Measurements from ENCODE around the gene GAB2. TPM values are rescaled to one million over a fixed set of nuclear protein-coding genes. Genes with fewer than 3 reads are reported as not detected.

Gene GAB2
- total RNA-seq, 1 experiment from 2014 or later = 10.6 TPM

DNA sequence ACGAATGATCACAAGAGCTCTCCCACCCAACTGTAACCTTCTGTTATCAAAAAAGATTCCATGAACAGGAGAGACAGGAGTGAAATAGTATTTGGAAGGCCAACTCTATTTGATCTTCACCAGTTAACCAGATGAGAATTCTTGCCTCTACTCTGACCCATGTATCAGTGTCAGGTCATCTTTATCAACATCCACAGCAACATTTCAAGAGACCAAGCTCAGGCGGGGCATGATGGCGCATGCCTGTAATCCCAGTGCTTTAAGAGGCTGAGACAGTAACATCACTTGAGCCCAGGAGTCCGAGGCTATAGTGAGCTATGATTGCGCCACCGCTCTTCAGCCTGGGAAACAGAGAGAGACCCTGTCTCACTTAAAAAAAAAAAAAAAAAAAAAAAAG lies 62.3 kb downstream of the GAB2 start:
- intact Hi-C loops (cut with micrococcal nuclease; ENCODE audit: unreplicated experiment) = no loop called here
- no TSS peak for BruUV-seq (replicated peaks)
- TF ChIP-seq, protein P1, sequence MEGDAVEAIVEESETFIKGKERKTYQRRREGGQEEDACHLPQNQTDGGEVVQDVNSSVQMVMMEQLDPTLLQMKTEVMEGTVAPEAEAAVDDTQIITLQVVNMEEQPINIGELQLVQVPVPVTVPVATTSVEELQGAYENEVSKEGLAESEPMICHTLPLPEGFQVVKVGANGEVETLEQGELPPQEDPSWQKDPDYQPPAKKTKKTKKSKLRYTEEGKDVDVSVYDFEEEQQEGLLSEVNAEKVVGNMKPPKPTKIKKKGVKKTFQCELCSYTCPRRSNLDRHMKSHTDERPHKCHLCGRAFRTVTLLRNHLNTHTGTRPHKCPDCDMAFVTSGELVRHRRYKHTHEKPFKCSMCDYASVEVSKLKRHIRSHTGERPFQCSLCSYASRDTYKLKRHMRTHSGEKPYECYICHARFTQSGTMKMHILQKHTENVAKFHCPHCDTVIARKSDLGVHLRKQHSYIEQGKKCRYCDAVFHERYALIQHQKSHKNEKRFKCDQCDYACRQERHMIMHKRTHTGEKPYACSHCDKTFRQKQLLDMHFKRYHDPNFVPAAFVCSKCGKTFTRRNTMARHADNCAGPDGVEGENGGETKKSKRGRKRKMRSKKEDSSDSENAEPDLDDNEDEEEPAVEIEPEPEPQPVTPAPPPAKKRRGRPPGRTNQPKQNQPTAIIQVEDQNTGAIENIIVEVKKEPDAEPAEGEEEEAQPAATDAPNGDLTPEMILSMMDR (IDR thresholded peaks at IDR 0.05; ENCODE audit: unreplicated experiment) = no peak
- Mint-ChIP-seq H3K27ac (ENCODE audit: unreplicated experiment) (no peak overlapping the region), H3K4me1 (ENCODE audit: low read depth, unreplicated experiment) (peaks cover 9% of the 10 kb centered on the region), H3K27me3 (ENCODE audit: unreplicated experiment) (no peaks in the 10 kb centered on the region), H3K9me3 (ENCODE audit: low read depth, unreplicated experiment) (no peaks in the 10 kb centered on the region), H3K4me3 (ENCODE audit: low read depth, unreplicated experiment) (no peak overlapping the region), H3K36me3 (ENCODE audit: insufficient read depth, unreplicated experiment) (no peaks in the 10 kb centered on the region)
- DNase-seq = no peak
- CTCF ChIA-PET = no interaction called here

GRCh38 chr11:78354408-78355308 lies 63.0 kb downstream of the GAB2 start:
- Mint-ChIP-seq H3K4me3 (ENCODE audit: low read depth, unreplicated experiment) (no peak overlapping the region), H3K27me3 (ENCODE audit: unreplicated experiment) (no peaks in the 10 kb centered on the region), H3K27ac (ENCODE audit: unreplicated experiment) (no peak overlapping the region), H3K9me3 (ENCODE audit: low read depth, unreplicated experiment) (no peaks in the 10 kb centered on the region), H3K36me3 (ENCODE audit: insufficient read depth, unreplicated experiment) (no peaks in the 10 kb centered on the region), H3K4me1 (ENCODE audit: low read depth, unreplicated experiment) (peaks cover 14% of the 10 kb centered on the region)
- BruUV-seq (replicated peaks) = no TSS peak
- intact Hi-C loops (cut with micrococcal nuclease; ENCODE audit: unreplicated experiment) = no loop called here
- DNase-seq = no peak
- CTCF ChIA-PET = no interaction called here
- TF ChIP-seq, protein P1 (IDR thresholded peaks at IDR 0.05; ENCODE audit: unreplicated experiment) = no peak

GRCh38 chr11:78351979-78352841 lies 65.4 kb downstream of the GAB2 start:
- CTCF ChIA-PET = interaction anchor here (0.6 kb wide), 2 partner anchors 14 to 273 kb away, joined by 3 to 4 read pairs; no protein-coding TSS in a partner anchor
- TF ChIP-seq, protein P1 (IDR thresholded peaks at IDR 0.05; ENCODE audit: unreplicated experiment) = no peak
- no peaks in the 10 kb centered on the region for H3K27me3 Mint-ChIP-seq (ENCODE audit: unreplicated experiment)

GRCh38 chr11:78351193-78351592 lies 66.4 kb downstream of the GAB2 start:
- no peak for DNase-seq
- intact Hi-C loops (cut with micrococcal nuclease; ENCODE audit: unreplicated experiment) = no loop called here
- Mint-ChIP-seq H3K4me3 (ENCODE audit: low read depth, unreplicated experiment) (no peak overlapping the region), H3K27me3 (ENCODE audit: unreplicated experiment) (no peaks in the 10 kb centered on the region), H3K27ac (ENCODE audit: unreplicated experiment) (no peak overlapping the region), H3K4me1 (ENCODE audit: low read depth, unreplicated experiment) (peaks cover 23% of the 10 kb centered on the region), H3K9me3 (ENCODE audit: low read depth, unreplicated experiment) (no peaks in the 10 kb centered on the region), H3K36me3 (ENCODE audit: insufficient read depth, unreplicated experiment) (no peaks in the 10 kb centered on the region)
- CTCF ChIA-PET = interaction anchor here (0.7 to 1.3 kb wide), 2 partner anchors 68 to 83 kb away, joined by 3 read pairs; no protein-coding TSS in a partner anchor
- TF ChIP-seq, protein P1 (IDR thresholded peaks at IDR 0.05; ENCODE audit: unreplicated experiment) = no peak
- no TSS peak for BruUV-seq (replicated peaks)

More at GRCh38 chr11:78351979-78352841, 65.4 kb downstream of the GAB2 start:
- intact Hi-C loops (cut with micrococcal nuclease; ENCODE audit: unreplicated experiment) = no loop called here
- Mint-ChIP-seq H3K36me3 (ENCODE audit: insufficient read depth, unreplicated experiment) (no peaks in the 10 kb centered on the region), H3K4me1 (ENCODE audit: low read depth, unreplicated experiment) (peaks cover 23% of the 10 kb centered on the region), H3K9me3 (ENCODE audit: low read depth, unreplicated experiment) (no peaks in the 10 kb centered on the region), H3K27ac (ENCODE audit: unreplicated experiment) (no peak overlapping the region), H3K4me3 (ENCODE audit: low read depth, unreplicated experiment) (no peak overlapping the region)
- no peak for DNase-seq
- no TSS peak for BruUV-seq (replicated peaks)

All from Calu3 (cell line).